IMR-90 (cell line): Measurements from ENCODE around the gene RBBP8NL.

ENCODE experiments used
- BHLHE40 ChIP-seq: fragments of 150-350 bp; IDR thresholded peaks from 2 replicates; pipeline ENCODE4 v1.6.1; 2016; ENCODE audit warnings: mild to moderate bottlenecking, low read depth, low read length
- CEBPB ChIP-seq: IDR thresholded peaks from 2 replicates; pipeline ENCODE4 v1.6.1; 2012; ENCODE audit warnings: low read depth, low read length, improper control_type of control experiment
- CHD1 ChIP-seq: IDR thresholded peaks from 2 replicates; pipeline ENCODE4 v1.6.1; 2012; ENCODE audit warnings: low read depth, low read length, improper control_type of control experiment
- CTCF ChIP-seq: conservative IDR thresholded peaks from 2 replicates; pipeline ENCODE4 v1.5.1; 2012; ENCODE audit warnings: mild to moderate bottlenecking, low read depth, low read length, improper control_type of control experiment
- FOS ChIP-seq: fragments of 150-350 bp; IDR thresholded peaks from 2 replicates; pipeline ENCODE4 v1.6.1; 2016; ENCODE audit warnings: low read depth, low read length
- MAZ ChIP-seq: IDR thresholded peaks from 2 replicates; pipeline ENCODE4 v1.6.1; 2012; ENCODE audit warnings: low read depth, mild to moderate bottlenecking, low read length, improper control_type of control experiment, moderate library complexity, borderline replicate concordance
- MXI1 ChIP-seq: IDR thresholded peaks from 2 replicates; pipeline ENCODE4 v1.6.1; 2012; ENCODE audit warnings: low read depth, mild to moderate bottlenecking, low read length, moderate library complexity, borderline replicate concordance
- POLR2A ChIP-seq: IDR thresholded peaks from 2 replicates; pipeline ENCODE4 v1.6.1; 2012; ENCODE audit warnings: mild to moderate bottlenecking, low read depth, low read length
- SMC3 ChIP-seq: fragments of 150-350 bp; IDR thresholded peaks from 2 replicates; pipeline ENCODE4 v1.6.1; 2016; ENCODE audit warnings: low read depth, mild to moderate bottlenecking, antibody characterized with exemption, low read length, moderate library complexity
- USF2 ChIP-seq: fragments of 150-350 bp; IDR thresholded peaks from 2 replicates; pipeline ENCODE4 v1.6.1; 2017; ENCODE audit warnings: mild to moderate bottlenecking, antibody characterized with exemption, low read length, low read depth

- peak; percentile 52 for TF ChIP-seq CTCF
- no peak for TF ChIP-seq POLR2A
- TF ChIP-seq BHLHE40, result 0 out of 2 replicates have a peak, but pooled peaks have one; percentile 11
- TF ChIP-seq CHD1, result no peak
- no peak for TF ChIP-seq USF2
- no peak for TF ChIP-seq MXI1
- no peak for TF ChIP-seq FOS
- peak; percentile 42; the same call in 1 of the 2 replicates for TF ChIP-seq MAZ
- no peak for TF ChIP-seq CEBPB
- TF ChIP-seq SMC3, result peak; percentile 29; the same call in 1 of the 2 replicates
Measured at GRCh38 chr20:62409931-62410745, 17.2 kb downstream of the RBBP8NL start.
